DMS53 (cell line): Measurements from ENCODE around the gene TMPRSS11A.

Experiments used
- DNase-seq: peaks from one replicate; lab custom pipeline; 2025; lab: John Stamatoyannopoulos, UW

Gene TMPRSS11A

GRCh38 chr4:67911638-67912037, 51.7 kb downstream of the TMPRSS11A start:
- no peak for DNase-seq

GRCh38 chr4:67911141-67911540, 52.2 kb downstream of the TMPRSS11A start:
- DNase-seq = no peak

GRCh38 chr4:67910585-67910905, 52.7 kb downstream of the TMPRSS11A start:
- DNase-seq = no peak

- DNase-seq = peak; percentile 37
These were observed 53.2 kb downstream of the TMPRSS11A start for GRCh38 chr4:67909905-67910584.

GRCh38 chr4:67907650-67908049, 55.6 kb downstream of the TMPRSS11A start:
- no peak for DNase-seq

GRCh38 chr4:67899096-67899495, 64.2 kb downstream of the TMPRSS11A start:
- no peak for DNase-seq

GRCh38 chr4:67897686-67898085, 65.6 kb downstream of the TMPRSS11A start:
- no peak for DNase-seq

GRCh38 chr4:67896421-67897065, 66.8 kb downstream of the TMPRSS11A start:
- no peak for DNase-seq

GRCh38 chr4:67894659-67895058, 68.6 kb downstream of the TMPRSS11A start:
- DNase-seq = no peak

- no peak for DNase-seq
These were observed 70.4 kb downstream of the TMPRSS11A start for GRCh38 chr4:67892905-67893304.

GRCh38 chr4:67892253-67892652, 71.0 kb downstream of the TMPRSS11A start:
- DNase-seq = no peak

GRCh38 chr4:67891645-67892044, 71.6 kb downstream of the TMPRSS11A start:
- no peak for DNase-seq

- no peak for DNase-seq
These were observed 77.0 kb downstream of the TMPRSS11A start for GRCh38 chr4:67886281-67886680.

GRCh38 chr4:67885762-67886161, 77.5 kb downstream of the TMPRSS11A start:
- no peak for DNase-seq

- DNase-seq = no peak
These were observed 78.6 kb downstream of the TMPRSS11A start for GRCh38 chr4:67884701-67885100.

GRCh38 chr4:67883902-67884301, 79.4 kb downstream of the TMPRSS11A start, which contains the start of gene TMPRSS11D:
Gene TMPRSS11D (minus strand): TSS chr4:67884002. CDS start chr4:67883933, 69 bp downstream.
- no peak for DNase-seq

GRCh38 chr4:67883458-67883857, 79.8 kb downstream of the TMPRSS11A start:
- no peak for DNase-seq

- DNase-seq = no peak
These were observed 82.3 kb downstream of the TMPRSS11A start for GRCh38 chr4:67880866-67881610.

- DNase-seq = no peak
These were observed 83.8 kb downstream of the TMPRSS11A start for GRCh38 chr4:67879486-67879885.

- no peak for DNase-seq
These were observed 86.2 kb downstream of the TMPRSS11A start for GRCh38 chr4:67877086-67877485.

GRCh38 chr4:67874986-67875385, 88.3 kb downstream of the TMPRSS11A start:
- DNase-seq = no peak

GRCh38 chr4:67873116-67873515, 90.2 kb downstream of the TMPRSS11A start:
- no peak for DNase-seq

GRCh38 chr4:67871867-67872266, 91.4 kb downstream of the TMPRSS11A start:
- peak; percentile 63 for DNase-seq
